Measurements from ENCODE around the gene CDK1. TPM values are rescaled to one million over a fixed set of nuclear protein-coding genes. Genes with fewer than 3 reads are reported as not detected.

CDK1 gene
- polyA plus RNA-seq, 1 donor, result 27.5 TPM

DNA sequence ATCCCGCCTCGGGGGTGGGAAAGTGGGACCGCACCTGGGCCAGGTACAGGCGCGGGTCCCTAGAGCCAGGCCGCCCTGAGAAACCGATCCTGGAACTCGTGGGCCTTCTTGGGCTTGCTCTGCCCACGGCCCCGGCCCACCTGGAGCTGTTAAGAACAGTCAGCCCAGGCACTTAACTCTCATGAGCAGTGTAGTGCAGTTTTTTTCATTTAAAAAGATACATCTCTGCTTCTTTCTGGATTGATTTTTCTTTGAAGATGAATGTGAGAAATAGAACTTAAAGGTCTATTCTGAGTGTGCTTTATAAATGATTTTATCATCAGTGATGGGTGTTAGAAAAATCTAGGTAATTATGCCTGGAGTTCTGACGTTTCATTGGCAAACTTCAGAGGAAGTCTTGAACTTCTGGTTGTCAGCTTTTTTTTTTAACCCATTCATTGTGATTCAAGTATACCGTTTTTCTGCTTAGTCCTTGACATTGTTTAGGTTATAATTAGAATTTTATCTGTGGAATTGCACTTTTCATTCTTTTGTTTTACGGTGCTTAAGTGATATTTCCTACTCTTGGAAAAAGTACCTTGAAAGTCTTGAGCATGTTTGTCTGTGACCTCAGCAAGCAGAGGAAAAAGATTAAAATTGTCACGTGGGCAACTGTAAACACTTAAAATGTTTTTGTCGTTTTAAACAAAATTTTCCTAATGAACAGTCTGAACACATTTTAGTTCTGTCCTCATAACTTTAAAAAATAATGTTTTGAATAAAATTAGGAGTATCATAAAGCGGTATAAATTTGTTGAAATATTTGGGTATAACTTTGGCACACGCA, 906 bp downstream of the CDK1 start:
- no peak for DNase-seq

DNA sequence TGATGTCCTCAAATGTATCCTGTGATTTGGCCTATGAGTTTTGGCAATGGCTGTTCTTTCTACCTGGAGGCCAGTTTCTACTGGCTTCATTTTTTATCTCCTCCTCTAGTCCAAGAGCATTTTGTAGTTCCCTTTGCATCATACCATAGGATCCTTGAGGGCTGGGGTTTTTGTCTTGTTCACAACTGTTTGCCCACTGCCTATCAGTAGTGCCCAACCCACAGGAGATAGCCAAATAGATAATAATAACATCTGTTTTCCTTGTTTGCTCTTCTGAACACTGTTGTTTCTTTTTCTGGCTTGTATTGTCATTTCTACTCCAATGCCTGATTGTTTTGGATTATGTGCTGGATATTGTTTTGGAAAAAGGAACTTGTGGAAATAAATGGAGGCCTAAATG, 3.4 kb downstream of the CDK1 start:
- DNase-seq, result no peak

DNA sequence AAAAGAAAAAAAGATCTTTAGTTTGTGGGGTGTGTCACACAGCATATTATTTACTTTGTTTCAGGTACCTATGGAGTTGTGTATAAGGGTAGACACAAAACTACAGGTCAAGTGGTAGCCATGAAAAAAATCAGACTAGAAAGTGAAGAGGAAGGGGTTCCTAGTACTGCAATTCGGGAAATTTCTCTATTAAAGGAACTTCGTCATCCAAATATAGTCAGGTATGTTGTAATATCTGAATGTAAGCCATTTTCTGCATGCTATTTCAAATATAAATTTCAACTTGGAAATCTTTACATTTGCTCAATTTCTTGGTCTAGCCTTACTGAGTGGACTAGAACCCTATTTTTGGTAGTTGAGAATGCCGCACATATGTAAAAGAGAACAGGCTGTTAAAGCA, 6.4 kb downstream of the CDK1 start:
- no peak for DNase-seq

DNA sequence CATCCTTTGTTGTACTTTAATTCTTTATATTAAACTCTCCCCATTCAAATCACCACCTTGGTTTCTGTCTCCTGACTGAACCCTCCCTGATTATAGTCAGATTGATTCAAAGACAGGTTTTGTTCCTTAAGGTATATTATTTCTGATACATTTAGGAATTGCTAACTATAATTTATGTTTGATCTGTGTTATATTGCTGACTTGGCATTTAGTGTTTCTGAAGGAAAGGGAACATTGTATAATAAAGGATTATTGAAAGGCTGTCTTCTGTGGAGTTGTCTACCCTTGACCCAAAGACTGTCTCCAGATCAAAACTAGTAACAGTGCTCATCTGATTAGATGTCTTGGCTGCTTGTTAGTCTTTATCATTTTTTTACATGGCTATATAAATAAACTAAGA, 10.3 kb downstream of the CDK1 start:
- DNase-seq, result no peak

DNA sequence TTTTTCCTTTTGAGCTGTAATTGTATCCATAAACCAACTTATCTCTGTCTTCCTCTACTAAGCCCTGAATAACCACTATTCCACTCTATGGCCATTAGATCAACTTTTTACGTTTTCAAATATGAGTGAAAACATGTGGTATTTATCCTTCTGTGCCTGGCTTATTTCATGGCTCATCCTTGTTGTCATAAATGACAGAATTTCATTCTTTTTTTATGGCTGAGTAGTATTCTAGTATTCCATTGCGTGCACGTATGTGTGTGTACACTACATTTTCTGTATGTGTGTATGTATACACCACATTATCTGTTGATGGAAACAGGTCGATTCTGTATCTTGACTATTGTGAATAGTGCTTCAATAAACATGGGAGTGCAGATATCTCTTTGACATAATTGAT, 11.1 kb downstream of the CDK1 start:
- DNase-seq, result no peak

DNA sequence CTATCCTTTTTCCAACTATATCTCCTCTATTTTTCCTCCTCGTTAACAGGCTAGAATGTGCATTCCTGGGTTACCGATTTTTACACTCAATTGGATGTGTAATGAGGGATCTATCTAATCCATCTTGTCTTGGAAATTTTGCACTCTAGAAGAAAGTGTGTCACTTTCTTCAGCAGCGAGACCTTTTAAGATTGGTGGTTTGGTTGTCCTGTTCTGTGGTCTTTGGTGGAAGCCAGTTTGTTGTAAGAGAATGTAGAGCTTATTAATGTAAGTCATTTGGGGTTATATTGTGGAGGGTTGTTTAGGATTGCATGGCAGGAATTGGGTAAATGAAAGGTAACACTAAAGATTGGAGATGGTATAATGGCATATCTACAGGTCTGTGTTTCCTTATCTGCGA, 16.7 kb downstream of the CDK1 start:
- DNase-seq, result no peak

DNA sequence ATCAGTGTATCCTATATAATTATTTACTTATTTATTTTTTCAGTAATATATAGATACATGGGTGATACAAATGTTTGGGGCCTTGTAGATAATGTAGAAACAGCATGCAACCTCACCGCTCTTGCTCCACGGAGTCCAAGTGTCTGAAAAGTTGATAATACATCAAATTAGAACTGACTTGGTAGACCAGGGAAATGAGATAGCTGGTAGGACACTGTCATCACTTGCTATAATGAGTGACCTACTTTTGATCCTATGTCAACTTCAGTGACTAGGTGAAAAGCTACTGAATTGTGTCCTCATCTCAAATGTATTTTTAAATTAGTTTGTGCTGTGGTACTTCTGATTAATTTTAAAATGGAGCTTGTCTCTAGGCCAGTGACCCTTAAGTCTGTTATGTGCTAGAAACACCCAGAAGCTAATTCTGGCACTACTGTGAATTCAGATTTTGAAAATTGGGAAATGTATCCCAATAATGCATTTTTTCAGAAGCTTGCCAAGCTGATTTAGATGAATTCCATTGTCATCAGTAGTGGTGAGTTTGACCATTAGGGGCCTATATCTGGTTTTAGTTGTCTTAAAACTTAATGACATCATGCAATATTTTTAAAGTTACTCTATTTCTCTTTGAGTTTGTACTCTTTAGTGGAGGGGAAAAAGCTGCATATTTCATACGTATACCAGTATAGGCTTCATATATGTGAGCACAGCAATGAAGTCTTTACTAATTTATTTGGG, 17.4 kb downstream of the CDK1 start:
- DNase-seq, result no peak

DNA sequence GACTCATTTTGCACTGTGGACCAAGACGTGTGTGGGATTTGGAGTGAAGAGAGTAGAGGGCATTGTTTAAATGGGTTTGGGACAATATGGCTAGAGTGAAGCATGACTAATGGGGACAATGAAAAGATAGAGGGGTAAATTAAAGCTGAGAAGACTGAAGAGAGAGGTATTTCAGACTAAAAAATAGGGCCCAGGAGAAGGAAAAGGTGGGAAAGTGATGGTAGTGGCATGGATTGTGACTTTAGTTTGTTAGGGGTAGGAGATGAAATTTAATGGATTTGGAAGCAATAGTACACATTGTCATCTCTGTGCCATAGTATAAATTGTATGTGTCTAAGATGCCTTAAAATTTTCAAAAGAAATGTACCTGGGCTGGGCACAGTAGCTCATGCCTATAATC, 18.2 kb downstream of the CDK1 start:
- no peak for DNase-seq

DNA sequence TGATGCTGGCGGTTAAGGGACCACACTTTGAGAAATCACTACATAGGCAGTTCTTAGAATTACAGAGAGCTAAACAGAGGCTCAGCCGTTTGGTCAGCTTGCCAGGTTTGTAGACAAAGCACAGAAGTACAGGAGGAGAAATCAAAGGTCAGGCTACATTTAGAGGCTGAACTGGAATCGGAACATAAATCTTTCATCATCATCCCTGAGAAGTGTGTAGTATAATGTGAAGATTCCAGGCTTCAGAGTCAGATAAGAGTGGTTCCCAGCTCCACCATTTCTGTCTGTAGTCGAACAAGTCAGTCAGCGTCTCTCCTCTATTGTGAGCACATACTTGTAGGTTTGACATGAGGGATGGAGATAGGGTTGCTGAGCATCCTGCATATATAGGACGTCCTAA, 18.9 kb downstream of the CDK1 start:
- no peak for DNase-seq

DNA sequence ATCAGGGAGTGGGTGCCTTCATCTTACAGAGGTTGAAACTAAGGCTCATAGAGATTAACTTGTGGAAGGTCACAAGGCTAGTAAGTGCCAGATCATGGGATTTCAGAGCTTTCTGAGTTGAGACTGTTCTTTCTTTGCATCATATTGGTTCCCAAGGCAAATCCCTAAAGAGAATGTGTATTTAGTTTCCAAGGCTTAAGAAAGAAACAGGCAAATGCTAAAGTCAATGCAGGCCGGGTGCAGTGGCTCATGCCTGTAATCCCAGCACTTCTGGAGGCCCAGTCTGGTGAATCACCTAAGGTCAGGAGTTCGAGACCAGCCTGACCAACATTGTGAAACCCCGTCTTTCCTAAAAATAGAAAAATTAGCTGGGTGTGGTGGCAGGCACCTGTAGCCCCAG, 19.8 kb downstream of the CDK1 start:
- no peak for DNase-seq

DNA sequence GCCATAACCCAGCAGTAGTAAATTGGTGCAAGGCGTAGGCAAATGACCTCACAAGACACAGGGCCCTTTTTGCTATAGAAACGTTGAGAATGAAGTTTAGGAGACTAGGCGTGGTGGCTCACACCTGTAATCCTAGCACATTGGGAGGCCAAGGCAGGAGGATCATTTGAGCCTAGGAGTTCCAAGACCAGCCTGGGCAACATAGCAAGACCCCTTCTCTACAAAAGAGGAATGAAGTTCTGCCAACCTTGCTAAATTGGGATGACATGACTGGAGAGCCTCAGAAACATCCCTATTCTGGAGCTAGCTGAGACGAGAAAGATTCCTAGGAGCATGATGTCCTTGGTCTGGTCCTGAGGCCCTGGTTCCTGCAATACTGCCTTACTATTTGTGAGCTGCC, 20.6 kb downstream of the CDK1 start:
- no peak for DNase-seq

DNA sequence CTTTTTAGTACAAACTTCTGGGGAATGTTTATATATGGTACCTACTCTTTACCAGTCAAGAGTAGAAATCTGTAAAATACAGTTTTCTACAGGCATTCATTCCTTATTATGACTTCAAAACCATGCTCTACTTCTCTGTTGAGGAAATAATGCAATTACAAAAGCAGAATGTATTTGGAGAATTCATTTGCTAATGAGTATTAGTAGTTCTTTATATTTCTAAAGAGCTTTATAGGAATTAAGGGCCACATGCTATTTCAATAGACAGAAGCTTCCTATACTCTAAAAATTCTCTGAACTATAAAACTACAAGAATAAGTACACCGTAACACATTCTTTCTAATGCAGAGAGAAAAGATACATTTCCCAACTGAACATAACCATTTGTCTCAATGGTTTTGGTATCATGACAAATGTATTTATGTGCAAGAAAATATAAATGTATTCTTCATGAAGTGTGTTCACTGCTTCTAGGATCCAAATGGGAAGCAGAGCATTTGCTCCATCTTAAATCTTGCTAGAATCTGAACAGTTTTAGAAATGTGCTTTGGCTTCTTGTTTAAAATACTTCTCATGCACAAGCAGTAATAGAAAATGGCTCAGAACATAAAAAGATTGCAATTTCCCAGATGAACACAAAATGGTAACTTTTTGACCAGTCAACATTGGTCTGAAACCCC, 21.8 kb downstream of the CDK1 start:
- no peak for DNase-seq

DNA sequence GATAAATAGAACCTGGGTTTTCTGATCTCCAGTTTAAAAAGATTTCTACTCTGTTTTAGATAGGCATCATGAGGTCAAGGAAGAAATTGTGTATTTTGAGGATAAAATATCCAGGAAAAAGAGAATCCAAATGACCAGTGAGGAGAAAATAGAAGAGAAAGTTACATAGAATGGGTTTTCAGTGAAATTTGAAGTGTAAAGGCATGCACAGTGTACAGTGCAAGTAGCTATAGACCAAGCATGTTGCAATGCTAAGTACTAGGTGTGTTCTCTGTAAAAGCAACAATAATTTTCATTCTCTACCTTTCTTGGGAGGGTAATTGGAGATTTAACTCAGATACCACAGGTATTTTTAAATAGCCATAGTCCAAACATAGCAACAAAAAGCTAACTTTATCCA, 22.6 kb downstream of the CDK1 start:
- no peak for DNase-seq

DNA sequence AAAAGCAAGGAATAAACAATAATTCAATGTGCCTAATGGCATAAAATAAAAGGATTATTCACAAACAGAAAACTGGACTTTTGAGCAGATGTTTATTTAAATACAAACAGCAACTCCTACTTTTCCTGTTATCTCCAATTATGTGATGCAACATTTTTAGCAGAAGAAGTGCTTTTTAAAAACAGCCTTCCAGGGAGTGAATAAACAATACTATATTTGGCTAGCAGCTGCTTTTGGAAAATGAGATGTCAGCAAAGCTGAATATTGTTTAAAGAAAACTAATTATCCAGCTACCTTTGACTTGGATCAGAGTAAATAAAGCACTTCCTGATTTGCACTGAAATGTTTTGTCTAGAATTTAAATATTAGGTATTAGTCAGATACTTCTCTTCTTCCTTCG, 23.2 kb downstream of the CDK1 start:
- DNase-seq, result no peak

DNA sequence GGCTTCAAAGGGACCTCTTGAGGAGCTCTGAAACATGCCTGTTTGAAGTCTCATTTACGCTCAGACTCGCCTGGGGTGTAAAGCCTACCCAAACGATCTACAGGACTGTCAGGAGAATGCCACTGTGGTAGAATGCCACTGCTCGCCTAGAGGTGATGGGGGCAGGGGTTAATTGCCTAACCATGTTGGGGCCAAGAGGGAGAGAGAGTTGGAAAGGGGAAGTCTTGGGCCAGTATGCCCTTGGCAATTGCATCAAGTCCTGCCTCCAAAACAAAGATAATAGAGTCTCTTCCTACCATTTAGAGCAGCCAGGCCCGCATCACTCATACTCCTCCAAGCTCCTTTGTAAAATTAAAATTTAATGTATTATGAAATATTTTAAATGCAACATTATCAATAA, 25.2 kb downstream of the CDK1 start:
- DNase-seq, result no peak

DNA sequence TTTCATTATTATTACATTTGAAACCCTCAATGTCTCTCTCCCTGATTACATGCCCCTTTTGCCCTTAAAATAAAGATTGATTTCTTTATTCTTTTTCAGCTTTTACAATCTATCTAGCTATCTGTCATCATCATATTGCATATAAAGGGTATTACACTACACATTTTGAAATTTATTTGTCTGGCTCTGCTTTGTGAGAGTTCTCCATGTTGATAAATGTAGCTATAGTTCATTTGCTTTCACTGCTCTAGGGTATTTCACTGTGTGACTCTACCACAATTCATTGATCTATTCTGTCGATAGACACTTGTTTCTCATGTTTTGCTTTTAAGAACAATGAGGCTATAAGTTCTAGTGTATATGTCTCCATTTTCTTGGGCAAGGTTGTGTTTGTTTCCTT, 25.6 kb downstream of the CDK1 start:
- no peak for DNase-seq

DNA sequence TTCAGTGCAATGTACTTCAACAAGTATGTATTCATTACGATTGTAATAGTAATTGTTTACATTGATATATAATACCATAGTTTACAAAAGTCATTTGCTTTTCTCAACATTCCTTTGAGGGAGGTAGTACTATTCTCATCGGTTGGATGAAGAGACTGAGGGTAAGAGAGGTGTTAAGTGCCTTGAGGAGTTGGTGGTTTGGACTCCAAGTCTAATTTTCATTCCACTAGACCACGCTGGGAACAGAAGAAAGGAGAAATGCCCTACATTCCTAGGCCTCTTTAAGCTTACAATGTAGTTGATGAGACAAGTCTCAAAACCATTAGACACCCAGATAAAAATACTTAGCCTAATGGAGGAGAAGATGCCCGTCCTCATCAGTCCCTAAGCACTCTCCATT, 28.6 kb downstream of the CDK1 start:
- no peak for DNase-seq

DNA sequence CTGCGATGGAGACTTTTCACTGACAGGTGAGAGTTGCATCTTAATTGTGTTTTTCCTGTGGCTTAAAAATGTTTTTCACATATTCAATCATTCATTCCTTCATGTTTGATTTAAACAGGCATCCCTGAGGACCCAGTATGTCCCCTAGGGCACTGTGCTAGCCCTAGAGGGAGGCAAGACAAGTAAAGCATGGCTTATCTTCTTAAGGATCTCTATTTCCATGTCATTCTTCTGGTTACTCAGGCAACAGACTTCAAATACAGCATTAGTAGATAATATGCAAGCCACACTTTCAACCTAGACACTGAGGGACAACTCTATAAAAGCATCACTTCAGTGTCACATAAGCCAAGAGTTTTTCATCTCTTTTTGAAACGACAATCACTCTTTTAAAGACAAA, 29.2 kb downstream of the CDK1 start:
- DNase-seq, result no peak

DNA sequence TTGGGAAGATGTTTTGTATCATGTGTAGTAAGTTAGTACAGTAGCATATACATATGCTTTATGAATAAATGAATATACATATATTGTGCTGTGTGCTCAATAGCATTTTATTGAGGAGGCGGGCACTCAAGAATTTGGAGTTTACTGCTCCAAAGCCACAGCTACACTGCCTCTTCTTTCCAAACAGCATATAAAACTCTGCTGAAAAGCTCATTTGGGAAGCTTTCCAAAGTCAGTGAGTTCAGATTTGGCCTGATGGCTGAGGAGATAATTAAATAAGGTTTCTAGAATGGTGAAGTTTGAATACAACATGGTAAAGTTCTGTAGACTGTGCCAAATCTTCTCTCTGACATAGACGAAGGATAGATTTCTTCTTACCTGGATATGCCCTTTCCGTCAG, 29.8 kb downstream of the CDK1 start:
- no peak for DNase-seq

DNA sequence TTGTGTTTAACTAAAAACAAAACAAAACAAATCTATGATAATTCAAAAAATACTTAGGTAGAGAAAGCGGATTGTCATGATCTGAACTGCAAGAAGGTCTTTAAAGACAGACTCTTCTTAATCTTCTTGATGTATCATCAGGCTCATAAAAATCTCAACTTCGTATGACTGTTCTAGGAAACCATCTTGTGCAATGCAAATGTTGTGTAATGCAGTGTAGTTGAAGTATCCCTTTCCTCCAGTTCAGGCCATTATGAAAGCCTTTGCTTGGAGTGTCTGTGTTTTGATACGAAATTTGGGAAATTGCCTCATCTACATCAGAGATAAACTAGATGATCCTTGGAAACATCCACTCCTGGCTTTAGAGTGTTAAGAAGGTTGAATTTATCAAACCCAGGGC, 30.9 kb downstream of the CDK1 start:
- DNase-seq, result no peak

DNA sequence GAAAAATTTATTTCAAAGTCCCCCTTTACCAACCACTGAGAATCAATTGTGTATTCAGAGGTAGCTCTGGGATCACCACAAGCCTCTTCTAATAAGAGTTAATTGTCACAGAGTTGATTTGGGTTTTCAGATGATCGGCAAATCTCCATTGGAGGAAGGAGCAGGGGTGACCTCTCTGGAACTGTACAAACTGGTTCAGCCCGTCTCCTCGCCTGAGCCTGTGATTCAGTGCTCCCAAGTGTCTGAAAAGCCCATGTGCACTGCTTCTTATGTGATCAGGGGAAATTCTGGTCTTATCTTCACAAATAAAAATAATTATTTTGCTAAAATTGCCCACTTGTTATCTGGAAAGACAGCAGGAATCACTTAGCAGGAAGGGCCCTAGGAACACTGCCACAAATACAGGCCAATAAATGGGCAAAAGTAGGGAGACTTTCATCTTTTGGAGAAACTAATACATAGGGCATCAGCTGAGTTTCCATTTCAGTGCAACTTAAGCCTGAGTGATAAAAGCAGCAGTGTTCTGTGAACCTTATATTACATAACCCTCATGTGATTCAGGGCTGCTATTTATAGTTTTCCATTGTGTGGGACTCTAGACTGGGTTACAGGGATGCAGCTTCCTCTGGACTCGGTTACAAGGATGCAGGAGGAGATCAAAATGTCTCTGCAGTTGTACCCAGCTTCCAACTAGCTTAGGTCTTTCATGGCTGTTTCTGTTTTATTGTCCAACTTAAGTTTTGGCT, 32.3 kb downstream of the CDK1 start:
- DNase-seq, result peak; percentile 34

DNA sequence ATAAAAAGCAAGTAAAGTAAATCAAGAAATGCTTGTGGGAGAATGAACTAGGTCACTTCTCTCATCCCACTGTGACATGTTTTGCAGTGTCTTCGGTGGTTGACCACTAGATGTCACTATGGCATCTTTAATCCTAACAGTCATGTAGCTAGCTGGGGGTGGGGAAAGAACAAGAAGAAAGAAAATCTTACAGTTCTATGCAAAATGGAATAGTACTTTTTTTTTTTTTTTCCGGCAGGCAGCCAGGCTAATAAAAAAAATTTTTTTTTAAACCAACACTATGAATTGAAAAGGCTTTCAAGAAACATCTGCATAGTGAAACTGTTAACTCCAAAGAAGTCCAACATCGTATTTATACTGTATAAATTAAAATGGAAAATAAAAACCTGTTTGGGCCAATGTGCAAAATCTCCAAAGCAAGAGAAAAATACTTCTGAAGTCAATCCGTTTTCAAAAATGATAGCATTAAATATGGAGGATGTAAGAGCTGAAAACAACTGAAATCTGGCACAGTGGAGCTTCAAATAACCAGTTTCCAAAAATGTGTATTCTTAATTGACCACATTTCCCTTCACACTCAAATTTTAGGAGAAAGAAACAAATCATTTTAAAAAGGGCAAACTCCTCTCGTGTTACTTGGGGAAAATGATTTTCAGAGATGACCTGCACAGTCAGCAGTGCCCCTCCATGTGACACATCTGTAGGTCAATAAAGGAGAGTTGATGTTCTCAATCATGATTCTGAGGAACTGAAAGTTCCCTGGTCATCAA, 38.5 kb downstream of the CDK1 start:
- peak; percentile 91 for DNase-seq
